Measurements from ENCODE around the gene TCF7.

DNA sequence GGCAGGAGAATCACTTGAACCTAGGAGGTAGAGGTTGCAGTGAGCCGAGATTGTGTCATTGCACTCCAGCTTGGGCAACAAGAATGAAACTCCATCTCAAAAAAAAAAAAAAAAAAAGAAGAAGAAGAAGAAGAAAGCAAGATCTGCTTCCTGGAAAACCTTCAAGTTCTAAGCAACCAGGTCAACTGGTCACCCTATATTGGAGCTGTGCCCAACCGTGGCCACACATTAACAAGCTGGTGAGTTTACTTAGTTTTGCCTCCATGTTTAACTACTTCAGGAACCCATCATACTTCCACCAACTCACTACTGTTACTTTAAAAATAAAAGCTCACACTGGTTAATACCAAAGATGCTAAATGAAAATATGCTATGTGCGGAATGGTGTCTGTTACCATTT lies 74.5 kb downstream of the TCF7 start:
- TF ChIP-seq CTCF (conservative IDR thresholded peaks at IDR 0.05 in 1 of 2, IDR thresholded peaks at IDR 0.05 in 1 of 2; ENCODE audit: low read depth in 1 of 2, low read length in 2 of 2) (no peak), EZH2 (IDR thresholded peaks at IDR 0.05; ENCODE audit: low read length, missing control alignments) (no peak)

All from fibroblast of lung (primary cell).